ENCODE results near the gene GATAD2B.
"Not testable (repeated sequence)": the region's sequence is repeated elsewhere in the genome, so short reads cannot be mapped to it uniquely, and the experiment has no call there.

Gene GATAD2B

GRCh38 chr1:153833968-153834367 lies 88.8 kb downstream of the GATAD2B start:
- H3K9me3 ChIP-seq (ENCODE audit: low read length); H3K9ac ChIP-seq (ENCODE audit: low read length); H3K9me2 ChIP-seq (ENCODE audit: low read depth, low read length); H3F3A ChIP-seq (ENCODE audit: insufficient read depth, low read length); H3K4me3 ChIP-seq (ENCODE audit: low read depth, low read length, poor library complexity, severe bottlenecking); H2AFZ ChIP-seq (ENCODE audit: low read length); H4K20me1 ChIP-seq (ENCODE audit: insufficient read depth, low read length); H3K27ac ChIP-seq (ENCODE audit: low read depth, low read length, poor library complexity, severe bottlenecking); H3K4me2 ChIP-seq (ENCODE audit: low read length); H3K4me1 ChIP-seq (ENCODE audit: insufficient read depth, low read length, severe bottlenecking); H3K27me3 ChIP-seq (ENCODE audit: insufficient read depth, low read length): not testable (repeated sequence)
- H3K79me2 ChIP-seq (ENCODE audit: insufficient read depth, low read length), result peaks cover 29% of the 10 kb centered on the region
- peaks cover 11% of the 10 kb centered on the region; the same call in 1 of the 2 replicates for H3K36me3 ChIP-seq (ENCODE audit: insufficient read depth, low read length)

- Histone ChIP-seq H3K9ac (ENCODE audit: low read length) (no peak overlapping the region), H3K79me2 (ENCODE audit: insufficient read depth, low read length) (peaks cover 29% of the 10 kb centered on the region), H4K20me1 (ENCODE audit: insufficient read depth, low read length) (no peaks in the 10 kb centered on the region), H3K4me3 (ENCODE audit: low read depth, low read length, poor library complexity, severe bottlenecking) (no peak overlapping the region), H3F3A (ENCODE audit: insufficient read depth, low read length) (no peaks in the 10 kb centered on the region), H3K27ac (ENCODE audit: low read depth, low read length, poor library complexity, severe bottlenecking) (no peak overlapping the region), H3K36me3 (ENCODE audit: insufficient read depth, low read length) (peaks cover 18% of the 10 kb centered on the region; the same call in 1 of the 2 replicates), H3K9me2 (ENCODE audit: low read depth, low read length) (no peaks in the 10 kb centered on the region), H3K4me1 (ENCODE audit: insufficient read depth, low read length, severe bottlenecking) (no peaks in the 10 kb centered on the region), H2AFZ (ENCODE audit: low read length) (no peak overlapping the region), H3K27me3 (ENCODE audit: insufficient read depth, low read length) (no peaks in the 10 kb centered on the region), H3K9me3 (ENCODE audit: low read length) (no peaks in the 10 kb centered on the region), H3K4me2 (ENCODE audit: low read length) (no peak overlapping the region)
- no peak for TF ChIP-seq EZH2 (IDR thresholded peaks at IDR 0.05; ENCODE audit: borderline replicate concordance, low read length)
- TF ChIP-seq, protein P1, sequence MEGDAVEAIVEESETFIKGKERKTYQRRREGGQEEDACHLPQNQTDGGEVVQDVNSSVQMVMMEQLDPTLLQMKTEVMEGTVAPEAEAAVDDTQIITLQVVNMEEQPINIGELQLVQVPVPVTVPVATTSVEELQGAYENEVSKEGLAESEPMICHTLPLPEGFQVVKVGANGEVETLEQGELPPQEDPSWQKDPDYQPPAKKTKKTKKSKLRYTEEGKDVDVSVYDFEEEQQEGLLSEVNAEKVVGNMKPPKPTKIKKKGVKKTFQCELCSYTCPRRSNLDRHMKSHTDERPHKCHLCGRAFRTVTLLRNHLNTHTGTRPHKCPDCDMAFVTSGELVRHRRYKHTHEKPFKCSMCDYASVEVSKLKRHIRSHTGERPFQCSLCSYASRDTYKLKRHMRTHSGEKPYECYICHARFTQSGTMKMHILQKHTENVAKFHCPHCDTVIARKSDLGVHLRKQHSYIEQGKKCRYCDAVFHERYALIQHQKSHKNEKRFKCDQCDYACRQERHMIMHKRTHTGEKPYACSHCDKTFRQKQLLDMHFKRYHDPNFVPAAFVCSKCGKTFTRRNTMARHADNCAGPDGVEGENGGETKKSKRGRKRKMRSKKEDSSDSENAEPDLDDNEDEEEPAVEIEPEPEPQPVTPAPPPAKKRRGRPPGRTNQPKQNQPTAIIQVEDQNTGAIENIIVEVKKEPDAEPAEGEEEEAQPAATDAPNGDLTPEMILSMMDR (IDR thresholded peaks at IDR 0.05; ENCODE audit: low read length), result no peak
Measured at GRCh38 chr1:153833171-153833570, 89.6 kb downstream of the GATAD2B start.

GRCh38 chr1:153832293-153832692 lies 90.5 kb downstream of the GATAD2B start:
- H3K4me3 ChIP-seq (ENCODE audit: low read depth, low read length, poor library complexity, severe bottlenecking), result no peak overlapping the region
- no peaks in the 10 kb centered on the region for H3K9me3 ChIP-seq (ENCODE audit: low read length)
- H3K36me3 ChIP-seq (ENCODE audit: insufficient read depth, low read length), result peaks cover 24% of the 10 kb centered on the region; the same call in 1 of the 2 replicates
- H3K27ac ChIP-seq (ENCODE audit: low read depth, low read length, poor library complexity, severe bottlenecking), result no peak overlapping the region
- TF ChIP-seq EZH2 (IDR thresholded peaks at IDR 0.05; ENCODE audit: borderline replicate concordance, low read length), result no peak
- TF ChIP-seq, protein P1 (IDR thresholded peaks at IDR 0.05; ENCODE audit: low read length), result no peak
- no peaks in the 10 kb centered on the region for H3F3A ChIP-seq (ENCODE audit: insufficient read depth, low read length)
- no peaks in the 10 kb centered on the region for H3K4me1 ChIP-seq (ENCODE audit: insufficient read depth, low read length, severe bottlenecking)
- no peaks in the 10 kb centered on the region for H3K27me3 ChIP-seq (ENCODE audit: insufficient read depth, low read length)
- no peak overlapping the region for H3K4me2 ChIP-seq (ENCODE audit: low read length)
- H3K9me2 ChIP-seq (ENCODE audit: low read depth, low read length), result no peaks in the 10 kb centered on the region
- no peaks in the 10 kb centered on the region for H4K20me1 ChIP-seq (ENCODE audit: insufficient read depth, low read length)
- no peak overlapping the region for H3K9ac ChIP-seq (ENCODE audit: low read length)
- peaks cover 20% of the 10 kb centered on the region for H3K79me2 ChIP-seq (ENCODE audit: insufficient read depth, low read length)
- no peak overlapping the region for H2AFZ ChIP-seq (ENCODE audit: low read length)

DNA sequence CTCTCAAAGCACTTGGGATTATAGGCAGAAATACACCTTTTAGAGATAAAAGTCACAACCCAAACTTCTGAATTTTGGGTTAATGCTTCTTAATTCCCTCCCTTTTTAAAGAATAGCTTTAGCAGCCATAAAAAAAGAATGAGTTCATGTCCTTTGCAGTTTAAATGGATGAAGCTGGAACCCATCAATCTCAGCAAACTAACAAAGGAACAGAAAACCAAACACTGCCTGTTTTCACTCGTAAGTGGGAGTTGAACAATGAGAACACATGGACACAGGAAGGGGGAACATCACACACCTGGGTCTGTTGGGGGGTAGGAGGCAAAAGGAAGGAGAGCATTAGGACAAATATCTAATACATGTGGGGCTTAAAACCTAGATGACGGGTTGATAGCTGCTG lies 91.7 kb downstream of the GATAD2B start:
- no peaks in the 10 kb centered on the region for H3K9me2 ChIP-seq (ENCODE audit: low read depth, low read length)
- no peak overlapping the region for H2AFZ ChIP-seq (ENCODE audit: low read length)
- no peak overlapping the region for H3K4me3 ChIP-seq (ENCODE audit: low read depth, low read length, poor library complexity, severe bottlenecking)
- H3K36me3 ChIP-seq (ENCODE audit: insufficient read depth, low read length), result peaks cover 35% of the 10 kb centered on the region
- no peaks in the 10 kb centered on the region for H3K27me3 ChIP-seq (ENCODE audit: insufficient read depth, low read length)
- H3K4me1 ChIP-seq (ENCODE audit: insufficient read depth, low read length, severe bottlenecking), result no peaks in the 10 kb centered on the region
- no peaks in the 10 kb centered on the region for H3K9me3 ChIP-seq (ENCODE audit: low read length)
- H3K4me2 ChIP-seq (ENCODE audit: low read length), result no peak overlapping the region
- no peak overlapping the region for H3K27ac ChIP-seq (ENCODE audit: low read depth, low read length, poor library complexity, severe bottlenecking)
- no peaks in the 10 kb centered on the region for H3F3A ChIP-seq (ENCODE audit: insufficient read depth, low read length)
- H3K79me2 ChIP-seq (ENCODE audit: insufficient read depth, low read length), result peaks cover 11% of the 10 kb centered on the region
- no peak overlapping the region for H3K9ac ChIP-seq (ENCODE audit: low read length)
- TF ChIP-seq EZH2 (IDR thresholded peaks at IDR 0.05; ENCODE audit: borderline replicate concordance, low read length), result no peak
- TF ChIP-seq, protein P1 (IDR thresholded peaks at IDR 0.05; ENCODE audit: low read length), result no peak
- no peaks in the 10 kb centered on the region for H4K20me1 ChIP-seq (ENCODE audit: insufficient read depth, low read length)

All from OCI-LY1 (cell line).